Measurements from ENCODE around the gene MYO16. TPM values are rescaled to one million over a fixed set of nuclear protein-coding genes. Genes with fewer than 3 reads are reported as not detected.

Gene MYO16
- total and polyA plus RNA-seq, 7 donors: under 0.01 to 0.33 (median 0.28) TPM; not detected in 2

DNA sequence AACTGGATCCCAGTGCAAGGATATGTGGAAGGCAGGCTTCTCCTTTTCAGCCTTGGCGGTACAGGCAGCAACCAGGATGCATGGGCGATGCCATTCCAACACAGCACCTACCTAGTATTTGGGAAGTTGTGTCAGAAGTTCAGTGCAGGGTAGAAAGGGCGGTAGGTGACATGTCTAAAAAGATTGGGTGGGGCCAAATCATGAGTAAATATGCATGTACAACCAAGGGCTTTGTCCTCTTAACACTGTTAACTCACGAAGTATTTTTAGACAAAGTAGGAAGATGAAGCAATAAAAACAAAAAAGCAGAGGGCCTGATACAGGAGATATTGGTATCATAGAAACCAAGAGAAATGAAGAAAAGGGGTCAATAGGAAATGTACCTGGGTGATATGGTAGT, 392.1 kb downstream of the MYO16 start:
- no peaks in the 10 kb centered on the region for H3K27me3 ChIP-seq
- no peaks in the 10 kb centered on the region for H3K4me1 ChIP-seq
- intact Hi-C loops (cut with DNase I): no loop called here
- H3K27ac ChIP-seq: no peak overlapping the region
- no peak overlapping the region for H3K4me3 ChIP-seq
- H3K36me3 ChIP-seq: no peaks in the 10 kb centered on the region
- TF ChIP-seq POLR2A (IDR thresholded peaks at IDR 0.05): no peak
- no peaks in the 10 kb centered on the region for H3K9me3 ChIP-seq
- DNase-seq: no peak
- 65 to 88% methylated on average over 4 of the region's 4 CpGs for WGBS, 2 donors

DNA sequence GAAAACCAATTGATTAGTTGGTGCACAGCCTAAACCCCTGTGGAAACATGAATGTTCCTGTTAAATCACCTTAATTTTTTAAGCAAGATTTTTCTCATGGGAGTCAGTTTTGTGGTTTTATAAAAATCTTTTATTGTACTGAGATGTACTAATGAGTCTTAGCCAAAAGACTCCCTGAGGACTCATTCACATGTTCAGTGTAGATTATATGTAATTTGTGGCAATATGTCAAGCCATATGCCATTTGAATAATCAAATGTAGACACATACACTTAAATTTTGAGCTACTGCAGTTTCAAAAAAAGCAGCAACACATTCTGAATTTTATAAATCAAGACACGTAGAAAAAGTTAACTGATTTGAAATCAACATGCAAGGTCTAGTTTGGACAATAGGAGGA, 395.2 kb downstream of the MYO16 start:
- H3K4me1 ChIP-seq: no peaks in the 10 kb centered on the region

DNA sequence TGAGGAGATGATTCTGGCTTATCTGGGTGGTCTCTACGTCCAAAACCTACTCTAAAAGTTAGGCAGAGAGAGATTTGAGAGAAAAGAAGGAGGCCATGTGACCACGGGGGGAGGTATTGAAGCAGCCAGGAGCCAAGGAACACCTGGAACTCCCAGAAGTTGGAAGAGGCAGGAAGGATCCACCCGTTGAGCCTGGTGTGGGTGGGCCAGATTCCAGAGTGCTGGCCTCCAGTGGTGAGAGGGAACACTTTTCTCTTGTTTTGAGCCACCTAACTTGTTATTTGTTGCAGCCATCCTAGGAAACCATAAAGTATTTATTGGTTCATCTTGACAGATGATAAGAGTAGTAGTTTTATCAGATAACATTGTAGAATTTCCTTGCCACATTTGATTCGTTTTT, 396.9 kb downstream of the MYO16 start:
- no peaks in the 10 kb centered on the region for H3K36me3 ChIP-seq
- intact Hi-C loops (cut with DNase I): no loop called here
- TF ChIP-seq, protein P1, sequence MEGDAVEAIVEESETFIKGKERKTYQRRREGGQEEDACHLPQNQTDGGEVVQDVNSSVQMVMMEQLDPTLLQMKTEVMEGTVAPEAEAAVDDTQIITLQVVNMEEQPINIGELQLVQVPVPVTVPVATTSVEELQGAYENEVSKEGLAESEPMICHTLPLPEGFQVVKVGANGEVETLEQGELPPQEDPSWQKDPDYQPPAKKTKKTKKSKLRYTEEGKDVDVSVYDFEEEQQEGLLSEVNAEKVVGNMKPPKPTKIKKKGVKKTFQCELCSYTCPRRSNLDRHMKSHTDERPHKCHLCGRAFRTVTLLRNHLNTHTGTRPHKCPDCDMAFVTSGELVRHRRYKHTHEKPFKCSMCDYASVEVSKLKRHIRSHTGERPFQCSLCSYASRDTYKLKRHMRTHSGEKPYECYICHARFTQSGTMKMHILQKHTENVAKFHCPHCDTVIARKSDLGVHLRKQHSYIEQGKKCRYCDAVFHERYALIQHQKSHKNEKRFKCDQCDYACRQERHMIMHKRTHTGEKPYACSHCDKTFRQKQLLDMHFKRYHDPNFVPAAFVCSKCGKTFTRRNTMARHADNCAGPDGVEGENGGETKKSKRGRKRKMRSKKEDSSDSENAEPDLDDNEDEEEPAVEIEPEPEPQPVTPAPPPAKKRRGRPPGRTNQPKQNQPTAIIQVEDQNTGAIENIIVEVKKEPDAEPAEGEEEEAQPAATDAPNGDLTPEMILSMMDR (IDR thresholded peaks at IDR 0.05): no peak
- no peak for TF ChIP-seq POLR2A (IDR thresholded peaks at IDR 0.05)
- TF ChIP-seq POLR2AphosphoS5 (IDR thresholded peaks at IDR 0.05): no peak
- TF ChIP-seq EP300 (IDR thresholded peaks at IDR 0.05): no peak

More for the DNA sequence above, 395.2 kb downstream of the MYO16 start:
- WGBS, 2 donors: 89 to 98% methylated on average over 1 of the region's 1 CpG
- H3K27me3 ChIP-seq: no peaks in the 10 kb centered on the region
- H3K4me3 ChIP-seq: no peak overlapping the region
- H3K36me3 ChIP-seq: no peaks in the 10 kb centered on the region
- H3K9me3 ChIP-seq: no peaks in the 10 kb centered on the region
- H3K27ac ChIP-seq: no peak overlapping the region
- no peak for DNase-seq
- intact Hi-C loops (cut with DNase I): no loop called here
- no peak for TF ChIP-seq EP300 (IDR thresholded peaks at IDR 0.05)
- TF ChIP-seq POLR2A (IDR thresholded peaks at IDR 0.05): no peak
- no peak for TF ChIP-seq POLR2AphosphoS5 (IDR thresholded peaks at IDR 0.05)
- TF ChIP-seq, protein P1 (IDR thresholded peaks at IDR 0.05): no peak

DNA sequence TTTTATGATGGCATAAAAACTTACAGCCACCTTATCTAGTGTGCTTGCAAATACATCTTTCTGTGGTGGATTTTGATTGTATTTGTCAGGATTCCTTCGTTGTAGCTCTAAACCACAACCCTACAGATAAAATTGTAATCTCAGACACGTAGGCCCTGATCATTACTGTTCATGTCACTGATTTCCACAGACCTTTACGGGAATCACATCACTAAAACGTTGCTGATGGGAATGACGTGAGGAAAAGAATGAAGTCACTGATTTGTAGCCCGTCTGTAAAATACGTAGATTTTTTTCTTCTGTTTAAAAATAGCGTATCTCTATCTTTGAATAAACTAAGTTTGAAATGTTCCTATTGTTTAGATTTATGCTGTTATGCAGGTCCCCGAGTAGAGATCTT, 399.2 kb downstream of the MYO16 start:
- Histone ChIP-seq H3K36me3 (no peaks in the 10 kb centered on the region), H3K4me1 (no peaks in the 10 kb centered on the region), H3K27ac (no peak overlapping the region), H3K4me3 (no peak overlapping the region), H3K27me3 (no peaks in the 10 kb centered on the region), H3K9me3 (no peaks in the 10 kb centered on the region)
- intact Hi-C loops (cut with DNase I): no loop called here
- 74 to 83% methylated on average over 9 of the region's 9 CpGs for WGBS, 2 donors
- no peak for DNase-seq
- TF ChIP-seq EP300 (IDR thresholded peaks at IDR 0.05) (no peak), POLR2AphosphoS5 (IDR thresholded peaks at IDR 0.05) (no peak), POLR2A (IDR thresholded peaks at IDR 0.05) (no peak)
- TF ChIP-seq, protein P1 (IDR thresholded peaks at IDR 0.05): no peak

More for the DNA sequence above, 396.9 kb downstream of the MYO16 start:
- Histone ChIP-seq H3K4me3 (no peak overlapping the region), H3K9me3 (no peaks in the 10 kb centered on the region), H3K4me1 (no peaks in the 10 kb centered on the region), H3K27ac (no peak overlapping the region), H3K27me3 (no peaks in the 10 kb centered on the region)
- no peak for DNase-seq
- 47 to 70% methylated on average over 4 of the region's 4 CpGs for WGBS, 2 donors

DNA sequence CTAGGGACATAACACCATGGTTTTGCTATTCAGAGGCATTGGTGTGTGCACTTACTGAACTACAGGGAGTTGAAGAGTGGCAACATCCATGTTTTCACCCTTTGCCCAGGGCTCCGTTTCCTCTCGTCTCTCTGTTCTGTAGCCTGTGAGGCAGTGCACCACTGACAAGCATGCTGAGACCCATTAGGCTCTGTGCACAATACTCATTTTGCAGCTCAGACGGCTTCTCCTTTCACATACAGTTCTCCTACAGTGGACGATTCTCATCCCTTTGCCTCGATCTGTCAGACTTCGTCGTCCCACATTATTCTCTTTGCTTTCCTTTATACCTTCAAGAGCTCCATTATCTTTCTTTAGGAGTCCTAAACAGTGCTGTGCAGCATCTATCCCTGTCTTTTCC, 403.7 kb downstream of the MYO16 start:
- 87 to 90% methylated on average over 7 of the region's 7 CpGs for WGBS, 2 donors
- DNase-seq: no peak
- Histone ChIP-seq H3K36me3 (no peaks in the 10 kb centered on the region), H3K4me3 (no peak overlapping the region), H3K9me3 (no peaks in the 10 kb centered on the region), H3K27me3 (no peaks in the 10 kb centered on the region), H3K27ac (no peak overlapping the region), H3K4me1 (no peaks in the 10 kb centered on the region)
- no peak for TF ChIP-seq POLR2AphosphoS5 (IDR thresholded peaks at IDR 0.05)
- TF ChIP-seq POLR2A (IDR thresholded peaks at IDR 0.05): no peak
- TF ChIP-seq, protein P1 (IDR thresholded peaks at IDR 0.05): no peak
- no peak for TF ChIP-seq EP300 (IDR thresholded peaks at IDR 0.05)
- intact Hi-C loops (cut with DNase I): no loop called here
